CD4-positive, alpha-beta memory T cell (primary cell): Measurements from ENCODE around the gene FBXO42. TPM values are rescaled to one million over a fixed set of nuclear protein-coding genes. Genes with fewer than 3 reads are reported as not detected.
"Not testable (repeated sequence)": the region's sequence is repeated elsewhere in the genome, so short reads cannot be mapped to it uniquely, and the experiment has no call there.

Experiments
- CTCF ChIA-PET: fragments of 350-600 bp; sonication (Branson Sonifier 250); formaldehyde crosslinking; loops from one replicate; lab custom pipeline; 2021; ENCODE audit warnings: inconsistent platforms; ENCODE audit not compliant: partially characterized antibody; lab: Charles Lee
- POLR2A ChIA-PET: fragments of 350-600 bp; sonication (Branson Sonifier 250); formaldehyde crosslinking; loops from one replicate; lab custom pipeline; 2021; ENCODE audit not compliant: partially characterized antibody; lab: Charles Lee
- DNase-seq, 5 donors: peaks; one replicate each; pipeline versions ENCODE4 v3.0.0 to v3.0.0-alpha.2; 2020 to 2022; ENCODE audit warnings: mixed read lengths in 1 of 5
- H3K27ac ChIP-seq: one replicate; pipeline ENCODE4 v1.7.0; 2013; ENCODE audit warnings: low read depth, low read length
- H3K27me3 ChIP-seq: 2 replicates; pipeline ENCODE4 v1.7.0; 2013; ENCODE audit warnings: mild to moderate bottlenecking, low read length, moderate library complexity; ENCODE audit not compliant: insufficient read depth
- H3K36me3 ChIP-seq: 2 replicates; pipeline ENCODE4 v1.7.0; 2013; ENCODE audit warnings: mild to moderate bottlenecking, low read length, moderate library complexity; ENCODE audit not compliant: insufficient read depth
- H3K4me1 ChIP-seq: 2 replicates; pipeline ENCODE4 v1.7.0; 2013; ENCODE audit warnings: mild to moderate bottlenecking, low read length, moderate library complexity; ENCODE audit not compliant: insufficient read depth
- H3K4me3 ChIP-seq, 2 donors: one replicate each; pipeline ENCODE4 v1.7.0; 2013; ENCODE audit warnings: low read length in 2 of 2, mild to moderate bottlenecking in 1 of 2
- H3K9me3 ChIP-seq, 2 donors: one replicate each; pipeline ENCODE4 v1.7.0; 2013; ENCODE audit warnings: low read length in 2 of 2, control low read depth in 1 of 2; ENCODE audit not compliant: control insufficient read depth in 1 of 2
- H3K27ac Mint-ChIP-seq, 7 donors: one replicate each; pipeline ENCODE4 v1.8.0; 2020 to 2021; ENCODE audit warnings: mixed read lengths in 7 of 7, mild to moderate bottlenecking in 6 of 7, inconsistent platforms in 3 of 7, moderate library complexity in 3 of 7
- H3K27me3 Mint-ChIP-seq, 2 donors: one replicate each; pipeline ENCODE4 v1.8.0; 2020 to 2021; ENCODE audit warnings: mixed read lengths in 2 of 2
- H3K36me3 Mint-ChIP-seq, 2 donors: one replicate each; pipeline ENCODE4 v1.8.0; 2020 to 2021; ENCODE audit warnings: mixed read lengths in 2 of 2, inconsistent platforms in 1 of 2, mild to moderate bottlenecking in 1 of 2
- H3K4me1 Mint-ChIP-seq, 4 donors: one replicate each; pipeline ENCODE4 v1.8.0; 2020 to 2021; ENCODE audit warnings: mixed read lengths in 4 of 4, mild to moderate bottlenecking in 1 of 4
- H3K4me3 Mint-ChIP-seq, 8 donors: one replicate each; pipeline ENCODE4 v1.8.0; 2020 to 2021; ENCODE audit warnings: mixed read lengths in 8 of 8, mild to moderate bottlenecking in 7 of 8, moderate library complexity in 6 of 8, inconsistent platforms in 3 of 8
- H3K9me3 Mint-ChIP-seq, 8 donors: one replicate each; pipeline ENCODE4 v1.8.0; 2020 to 2021; ENCODE audit warnings: mixed read lengths in 8 of 8, mild to moderate bottlenecking in 5 of 8, inconsistent platforms in 3 of 8, moderate library complexity in 1 of 8
- intact Hi-C: fragments of 100-400 bp; cut with micrococcal nuclease; formaldehyde crosslinking; loops from one replicate; pipeline ENCODE4 v1.15.1; 2023
- polyA plus RNA-seq, 2 donors: library from polyadenylated mRNA; unstranded; fragments of 300-500 nt; fragmentation: Illumina TruSeq; gene quantifications; one replicate each; pipeline ENCODE4 v1.2.3, GENCODE V29; 2021
- total RNA-seq, 2 experiments: library from RNA; stranded (reverse); gene quantifications; one replicate each; pipeline ENCODE4 v1.2.3, GENCODE V29; 2021

The FBXO42 gene
- total and polyA plus RNA-seq, 4 experiments from 2014 or later: 18.2 to 25.6 (median 22.2) TPM

- Mint-ChIP-seq H3K4me1 (peaks cover 0 to 4% (median 1%) of the 10 kb centered on the region in 4 donors), H3K27ac (peak overlapping the region in 1 of 7 donors; percentile 18), H3K36me3 (peaks cover 3 to 4% of the 10 kb centered on the region in 2 donors), H3K27me3 (peaks cover 13 to 30% of the 10 kb centered on the region in 2 donors), H3K4me3 (peak overlapping the region in 1 of 8 donors; percentile 20), H3K9me3 (peaks cover 0 to 8% (median 0%) of the 10 kb centered on the region in 8 donors)
- Histone ChIP-seq H3K36me3 (no peaks in the 10 kb centered on the region), H3K9me3 (no peaks in the 10 kb centered on the region), H3K4me3 (no peak overlapping the region), H3K4me1 (no peaks in the 10 kb centered on the region), H3K27ac (no peak overlapping the region), H3K27me3 (no peaks in the 10 kb centered on the region)
- ChIA-PET POLR2A (no interaction called here), CTCF (no interaction called here)
- no peak for DNase-seq
- intact Hi-C loops: no loop called here
Measured at GRCh38 chr1:16226490-16227179, 125.6 kb downstream of the FBXO42 start.

DNA sequence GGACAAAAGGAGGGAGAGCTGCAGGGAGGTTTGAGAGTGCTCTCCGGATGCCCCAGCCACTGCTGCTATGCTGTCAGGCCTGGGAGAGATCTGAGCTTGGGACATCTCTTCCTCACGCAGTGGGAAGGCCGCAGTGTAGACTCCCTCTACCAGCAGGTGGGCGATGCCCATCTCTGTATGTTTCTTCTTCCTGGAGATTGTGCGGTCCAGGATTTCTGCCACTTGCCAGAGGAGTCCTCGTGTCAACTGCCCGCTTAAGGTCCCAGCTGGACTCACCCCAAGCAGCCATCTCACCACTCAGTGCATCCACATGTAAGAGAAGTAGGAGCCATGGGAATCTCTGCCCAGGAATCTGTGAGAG is 126.2 kb downstream of the FBXO42 start:
- H3K9me3 ChIP-seq: no peaks in the 10 kb centered on the region
- intact Hi-C loops: no loop called here
- H3K4me1 ChIP-seq: no peaks in the 10 kb centered on the region
- no peak overlapping the region for H3K4me3 Mint-ChIP-seq
- ChIA-PET POLR2A (no interaction called here), CTCF (no interaction called here)
- H3K4me1 Mint-ChIP-seq: peaks cover 0 to 4% (median 1%) of the 10 kb centered on the region in 4 donors
- peaks cover 0 to 8% (median 0%) of the 10 kb centered on the region in 8 donors for H3K9me3 Mint-ChIP-seq
- peak overlapping the region in 1 of 7 donors; percentile 18 for H3K27ac Mint-ChIP-seq
- no peak overlapping the region for H3K27ac ChIP-seq
- no peak overlapping the region for H3K4me3 ChIP-seq
- peaks cover 3 to 4% of the 10 kb centered on the region in 2 donors for H3K36me3 Mint-ChIP-seq
- H3K27me3 ChIP-seq: no peaks in the 10 kb centered on the region
- H3K36me3 ChIP-seq: no peaks in the 10 kb centered on the region
- DNase-seq: no peak
- peaks cover 13 to 30% of the 10 kb centered on the region in 2 donors for H3K27me3 Mint-ChIP-seq

- Mint-ChIP-seq H3K36me3 (peaks cover 3 to 4% of the 10 kb centered on the region in 2 donors), H3K27ac (no peak overlapping the region), H3K9me3 (peaks cover 0 to 8% (median 0%) of the 10 kb centered on the region in 8 donors), H3K27me3 (peaks cover 13 to 31% of the 10 kb centered on the region in 2 donors), H3K4me1 (peaks cover 2 to 11% (median 2%) of the 10 kb centered on the region in 4 donors), H3K4me3 (no peak overlapping the region)
- H3K4me1 ChIP-seq: no peaks in the 10 kb centered on the region
- CTCF ChIA-PET: interaction anchor here (0.6 to 0.7 kb wide), 2 partner anchors 139 to 146 kb away, joined by 3 read pairs; no protein-coding TSS in a partner anchor
- H3K27ac ChIP-seq: no peak overlapping the region
- no peak overlapping the region for H3K4me3 ChIP-seq
- POLR2A ChIA-PET: interaction anchor here (0.6 kb wide), 1 partner anchor 323 kb away, joined by 3 read pairs; no protein-coding TSS in a partner anchor
- no peak for DNase-seq
- no peaks in the 10 kb centered on the region for H3K9me3 ChIP-seq
- intact Hi-C loops: no loop called here
- H3K36me3 ChIP-seq: no peaks in the 10 kb centered on the region
- H3K27me3 ChIP-seq: no peaks in the 10 kb centered on the region
Measured at GRCh38 chr1:16224472-16224871, 127.8 kb downstream of the FBXO42 start.

- H3K4me1 Mint-ChIP-seq: peaks cover 1 to 19% (median 4%) of the 10 kb centered on the region in 4 donors
- H3K4me3 Mint-ChIP-seq, H3K4me3 ChIP-seq, intact Hi-C loops, H3K36me3 Mint-ChIP-seq, H3K27ac ChIP-seq, H3K27me3 ChIP-seq, H3K9me3 ChIP-seq, DNase-seq, H3K27ac Mint-ChIP-seq, H3K36me3 ChIP-seq, H3K4me1 ChIP-seq, H3K9me3 Mint-ChIP-seq: not testable (repeated sequence)
- POLR2A ChIA-PET: interaction anchor here (0.7 kb wide), 1 partner anchor 352 kb away, joined by 3 read pairs; no protein-coding TSS in a partner anchor
- CTCF ChIA-PET: interaction anchor here (1.2 kb wide), 1 partner anchor 145 kb away, joined by 3 read pairs; no protein-coding TSS in a partner anchor
- peaks cover 11 to 21% of the 10 kb centered on the region in 2 donors for H3K27me3 Mint-ChIP-seq
Measured at GRCh38 chr1:16222716-16223115, 129.6 kb downstream of the FBXO42 start.

DNA sequence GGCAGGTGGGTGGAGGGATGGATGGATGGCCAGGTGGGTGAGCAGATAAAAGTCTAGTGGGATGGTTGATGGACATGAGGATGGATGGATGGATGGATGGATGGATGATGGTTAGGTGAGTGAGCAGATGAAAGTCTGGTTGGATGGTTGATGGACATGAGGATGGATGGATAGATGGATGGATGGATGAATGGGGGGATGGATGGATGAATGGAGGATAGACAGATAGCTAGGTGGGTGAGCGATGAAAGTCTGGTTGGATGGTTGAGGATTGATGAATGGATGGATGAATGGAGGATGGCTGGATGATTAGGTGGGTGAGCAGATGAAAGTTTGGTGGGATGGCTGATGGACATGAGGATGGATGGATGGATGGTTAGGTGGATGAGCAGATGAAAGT is 130.8 kb downstream of the FBXO42 start:
- intact Hi-C loops: no loop called here
- H3K27me3 ChIP-seq: no peaks in the 10 kb centered on the region
- peaks cover 0 to 3% of the 10 kb centered on the region in 2 donors for H3K36me3 Mint-ChIP-seq
- no peak overlapping the region for H3K4me3 Mint-ChIP-seq
- no peak for DNase-seq
- peaks cover 0 to 5% (median 0%) of the 10 kb centered on the region in 8 donors for H3K9me3 Mint-ChIP-seq
- peaks cover 12% of the 10 kb centered on the region for H3K4me1 ChIP-seq
- CTCF ChIA-PET: no interaction called here
- no peaks in the 10 kb centered on the region for H3K36me3 ChIP-seq
- H3K9me3 ChIP-seq: no peaks in the 10 kb centered on the region
- H3K27me3 Mint-ChIP-seq: peaks cover 7 to 16% of the 10 kb centered on the region in 2 donors
- H3K27ac Mint-ChIP-seq: peak overlapping the region in 1 of 7 donors; percentile 2
- H3K27ac ChIP-seq: no peak overlapping the region
- POLR2A ChIA-PET: interaction anchor here (1.0 kb wide), 1 partner anchor 14 kb away, joined by 3 read pairs; no protein-coding TSS in a partner anchor
- H3K4me1 Mint-ChIP-seq: peaks cover 4 to 31% (median 9%) of the 10 kb centered on the region in 4 donors
- H3K4me3 ChIP-seq: no peak overlapping the region

- H3K27me3 Mint-ChIP-seq: peaks cover 2 to 9% of the 10 kb centered on the region in 2 donors
- DNase-seq: no peak
- no peaks in the 10 kb centered on the region for H3K9me3 Mint-ChIP-seq
- intact Hi-C loops: no loop called here
- no peaks in the 10 kb centered on the region for H3K36me3 ChIP-seq
- peaks cover 5 to 40% (median 16%) of the 10 kb centered on the region in 4 donors for H3K4me1 Mint-ChIP-seq
- no peak overlapping the region for H3K4me3 ChIP-seq
- H3K36me3 Mint-ChIP-seq: peaks cover 0 to 3% of the 10 kb centered on the region in 2 donors
- POLR2A ChIA-PET: interaction anchor here (4.7 kb wide), 1 partner anchor 13 kb away, joined by 42 read pairs; no protein-coding TSS in a partner anchor
- H3K27ac Mint-ChIP-seq: peak overlapping the region in 4 of 7 donors; percentile 57 to 86 (median 68)
- H3K27ac ChIP-seq: no peak overlapping the region
- CTCF ChIA-PET: interaction anchor here (2.1 kb wide), 1 partner anchor 18 kb away, joined by 5 read pairs; the partner anchor contains the start of gene CPLANE2
- H3K27me3 ChIP-seq: no peaks in the 10 kb centered on the region
- peaks cover 19% of the 10 kb centered on the region for H3K4me1 ChIP-seq
- no peak overlapping the region for H3K4me3 Mint-ChIP-seq
- no peaks in the 10 kb centered on the region for H3K9me3 ChIP-seq
Measured at GRCh38 chr1:16219968-16220500, 132.2 kb downstream of the FBXO42 start.

GRCh38 chr1:16218674-16219071 is 133.6 kb downstream of the FBXO42 start:
- H3K4me1 ChIP-seq: peaks cover 19% of the 10 kb centered on the region
- no peaks in the 10 kb centered on the region for H3K9me3 ChIP-seq
- ChIA-PET CTCF (interaction anchor here (2.1 kb wide), 1 partner anchor 19 kb away, joined by 5 read pairs; the partner anchor contains the start of gene CPLANE2), POLR2A (interaction anchor here (3.8 to 4.7 kb wide), 2 partner anchors 12 to 18 kb away, joined by 27 to 42 read pairs; partner anchors contain the start of gene CPLANE2)
- no peaks in the 10 kb centered on the region for H3K27me3 ChIP-seq
- H3K9me3 Mint-ChIP-seq: no peaks in the 10 kb centered on the region
- H3K27ac Mint-ChIP-seq: peak overlapping the region in 6 of 7 donors; percentile 43 to 90 (median 71)
- H3K27ac ChIP-seq: no peak overlapping the region
- no peaks in the 10 kb centered on the region for H3K36me3 Mint-ChIP-seq
- intact Hi-C loops: no loop called here
- H3K36me3 ChIP-seq: no peaks in the 10 kb centered on the region
- peaks cover 0 to 2% of the 10 kb centered on the region in 2 donors for H3K27me3 Mint-ChIP-seq
- no peak for DNase-seq
- H3K4me3 Mint-ChIP-seq: peak overlapping the region in 5 of 8 donors; percentile 9 to 72 (median 41)
- no peak overlapping the region for H3K4me3 ChIP-seq
- peaks cover 5 to 40% (median 16%) of the 10 kb centered on the region in 4 donors for H3K4me1 Mint-ChIP-seq
